GM19239 (cell line): ENCODE data around the gene SLCO4A1.

Experiments
- DNase-seq: peaks from one replicate; pipeline ENCODE4 v3.0.0; 2011; ENCODE audit warnings: low spot score; ENCODE audit not compliant: insufficient read length
- FAIRE-seq: peaks from 2 replicates; lab custom pipeline; 2011; peaks lifted over from hg19 to GRCh38; lab: Jason Lieb, UNC

The SLCO4A1 gene

DNA sequence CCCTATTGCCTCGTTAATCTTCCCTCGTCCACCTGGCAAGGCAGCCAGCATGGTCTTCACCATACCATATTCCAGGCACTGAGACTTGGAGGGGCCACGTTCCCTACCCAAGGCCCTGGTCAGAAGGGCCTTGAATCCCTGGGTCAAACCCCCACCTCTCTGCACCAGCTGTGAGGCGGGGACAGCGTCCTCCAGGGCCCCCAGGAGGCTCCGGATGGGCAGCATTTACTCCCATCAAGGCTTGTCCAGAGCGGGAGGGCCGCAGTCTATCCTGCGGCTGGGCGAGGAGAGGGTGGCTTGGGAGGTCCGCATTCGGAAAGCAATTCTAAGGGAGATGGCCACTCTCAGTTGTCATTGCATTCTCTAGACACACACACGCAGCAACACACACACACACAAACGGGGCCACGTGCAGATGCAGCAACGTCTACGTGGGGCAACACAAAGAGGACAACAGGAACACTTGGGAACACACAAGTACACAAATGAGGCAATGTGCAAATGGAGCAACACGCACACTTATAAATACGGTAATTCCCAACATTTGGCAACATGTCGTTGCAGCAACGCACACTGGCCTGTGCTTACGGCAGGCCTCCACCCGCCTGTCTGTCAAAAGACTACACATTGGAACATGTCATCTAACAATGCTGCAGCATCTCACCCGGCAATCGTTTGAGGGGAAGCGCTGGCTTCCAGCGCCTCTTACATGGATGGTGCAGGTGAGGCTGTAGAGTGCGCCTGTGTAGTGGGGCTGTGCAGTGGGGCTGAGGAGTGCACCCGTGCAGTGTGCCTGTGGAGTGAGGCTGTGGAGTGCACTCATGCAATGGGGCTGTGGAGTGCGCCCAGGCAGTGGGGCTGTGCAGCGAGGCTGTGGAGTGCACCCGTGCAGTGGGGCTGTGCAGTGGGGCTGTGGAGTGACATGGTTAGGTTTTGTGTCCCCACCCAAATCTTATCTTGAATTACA is 53.4 kb downstream of the SLCO4A1 start:
- no peak for FAIRE-seq

DNA sequence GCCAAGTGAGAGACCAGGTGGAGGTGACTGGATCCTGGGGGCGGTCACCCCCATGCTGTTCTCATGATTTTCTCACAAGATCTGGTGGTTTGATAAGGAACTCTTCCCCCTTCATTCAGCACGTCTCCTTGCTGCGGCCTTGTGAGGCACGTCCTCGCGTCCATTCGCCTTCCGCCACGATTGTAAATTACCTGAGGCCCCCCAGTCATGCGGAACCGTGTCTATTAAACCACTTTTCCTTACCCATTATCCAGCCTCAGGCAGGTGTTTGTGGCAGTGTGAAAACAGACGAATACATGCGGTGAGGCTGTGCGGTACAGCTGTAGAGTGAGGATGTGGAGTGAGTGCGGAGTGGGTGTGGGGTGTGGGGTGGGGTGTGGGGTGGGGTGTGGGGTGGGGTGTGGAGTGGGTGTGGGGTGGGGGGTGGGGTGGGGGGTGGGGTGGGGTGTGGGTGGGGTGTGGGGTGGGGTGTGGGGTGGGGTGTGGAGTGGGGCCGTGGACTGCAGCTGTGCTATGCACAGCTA is 54.2 kb downstream of the SLCO4A1 start:
- no peak for FAIRE-seq
- no peak for DNase-seq

More for the DNA sequence above, 53.4 kb downstream of the SLCO4A1 start:
- no peak for DNase-seq

DNA sequence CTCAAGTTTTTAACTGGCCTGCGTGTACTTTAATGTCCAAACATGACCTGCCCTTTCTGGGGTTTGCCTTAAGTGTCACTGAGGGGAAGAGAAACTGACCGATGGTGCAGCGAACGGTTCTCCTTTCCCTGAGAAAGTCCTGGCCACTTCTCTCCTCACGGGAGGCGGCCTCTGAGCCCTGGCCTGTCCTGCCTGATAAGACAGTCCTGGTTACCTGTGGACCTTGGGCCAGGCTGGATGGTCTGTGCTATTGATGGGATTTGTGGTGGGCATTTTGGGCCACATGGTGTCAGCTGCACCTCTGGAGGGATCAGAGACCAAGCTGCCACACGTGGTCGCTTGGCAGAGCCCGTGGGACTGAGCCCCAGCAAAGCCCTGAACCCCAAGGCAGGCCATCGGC is 54.7 kb downstream of the SLCO4A1 start:
- DNase-seq (no peak), FAIRE-seq (no peak)

DNA sequence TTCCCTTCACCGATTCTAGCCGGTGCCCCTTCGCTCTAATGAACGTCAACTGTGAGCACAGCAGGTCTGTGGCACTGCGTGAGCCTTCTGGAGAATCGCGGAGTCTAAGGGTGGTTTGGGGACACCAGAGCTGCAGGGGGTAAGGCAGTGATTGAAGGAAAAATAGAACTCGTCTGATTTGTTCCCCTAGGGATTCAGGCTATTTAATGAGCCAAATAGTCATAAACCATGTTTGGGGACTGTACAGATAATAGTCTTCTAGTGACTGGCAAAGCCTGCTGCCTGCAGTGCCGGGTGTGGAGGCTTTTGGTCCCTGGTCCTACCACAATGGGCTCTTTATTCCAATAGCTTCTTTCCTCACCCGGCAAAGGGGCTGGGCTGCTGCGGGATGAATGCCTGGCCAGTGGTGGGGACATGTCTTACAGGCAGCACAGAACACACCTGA is 55.2 kb downstream of the SLCO4A1 start:
- DNase-seq (no peak), FAIRE-seq (no peak)

DNA sequence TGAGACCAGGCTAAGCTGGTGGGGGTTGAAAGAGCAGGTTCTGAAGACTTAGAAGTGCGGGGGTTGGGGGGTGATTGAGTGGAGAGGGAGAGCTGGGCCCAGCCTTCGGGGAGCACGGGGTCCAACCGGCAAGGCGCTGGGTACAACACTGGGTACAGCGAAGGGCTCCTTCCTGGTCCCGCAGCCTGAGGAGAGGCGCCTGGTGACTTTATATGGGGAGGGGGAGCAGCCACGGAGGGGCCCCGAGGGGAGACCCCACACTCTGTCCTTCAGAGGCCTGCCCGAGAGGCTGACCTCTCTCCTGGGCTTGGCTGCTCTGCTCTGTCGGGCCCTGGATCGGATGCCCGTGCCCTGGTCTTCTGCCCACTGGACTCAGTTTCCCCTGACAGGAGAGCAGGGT is 55.9 kb downstream of the SLCO4A1 start:
- FAIRE-seq, result no peak

DNA sequence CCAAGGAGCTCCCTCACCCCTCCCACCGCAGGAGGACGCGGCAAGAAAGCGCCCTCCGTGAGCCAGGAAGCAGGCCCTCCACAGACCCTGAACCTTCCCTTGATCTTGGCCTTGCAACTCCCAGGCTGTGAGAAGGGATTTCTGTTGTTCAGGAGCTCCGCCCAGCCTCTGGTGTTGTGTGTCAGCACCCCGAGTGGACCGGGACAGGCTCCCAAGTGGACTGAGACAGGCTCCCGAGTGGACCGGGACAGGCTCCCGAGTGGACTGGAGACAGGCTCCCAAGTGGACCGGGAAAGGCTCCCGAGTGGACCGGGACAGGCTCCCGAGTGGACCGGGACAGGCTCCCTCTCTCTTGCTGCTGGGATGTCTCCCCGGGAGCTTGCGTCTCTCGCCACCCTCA is 57.0 kb downstream of the SLCO4A1 start:
- FAIRE-seq (no peak), DNase-seq (no peak)

More for the DNA sequence above, 55.9 kb downstream of the SLCO4A1 start:
- no peak for DNase-seq

DNA sequence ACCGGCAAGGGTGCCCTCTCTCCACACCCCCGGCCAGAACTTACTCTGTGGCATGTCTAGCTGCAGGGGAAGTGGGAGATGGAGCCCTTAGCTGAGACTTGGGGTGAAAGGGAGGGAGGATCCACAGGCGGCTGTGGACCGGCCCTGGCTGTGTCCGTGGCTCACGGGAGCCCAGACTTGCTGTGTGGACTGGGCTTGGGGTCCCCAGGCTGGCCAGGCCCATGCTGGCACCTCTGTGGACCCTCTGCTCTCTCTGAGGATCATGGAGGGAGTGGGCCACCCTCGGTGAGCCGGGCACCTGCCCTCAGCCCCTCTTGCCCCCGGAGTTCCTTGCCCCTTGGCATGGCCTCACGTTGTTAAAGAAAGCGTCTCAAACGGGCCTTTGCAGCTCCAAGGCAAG is 57.4 kb downstream of the SLCO4A1 start:
- FAIRE-seq (no peak), DNase-seq (no peak)

DNA sequence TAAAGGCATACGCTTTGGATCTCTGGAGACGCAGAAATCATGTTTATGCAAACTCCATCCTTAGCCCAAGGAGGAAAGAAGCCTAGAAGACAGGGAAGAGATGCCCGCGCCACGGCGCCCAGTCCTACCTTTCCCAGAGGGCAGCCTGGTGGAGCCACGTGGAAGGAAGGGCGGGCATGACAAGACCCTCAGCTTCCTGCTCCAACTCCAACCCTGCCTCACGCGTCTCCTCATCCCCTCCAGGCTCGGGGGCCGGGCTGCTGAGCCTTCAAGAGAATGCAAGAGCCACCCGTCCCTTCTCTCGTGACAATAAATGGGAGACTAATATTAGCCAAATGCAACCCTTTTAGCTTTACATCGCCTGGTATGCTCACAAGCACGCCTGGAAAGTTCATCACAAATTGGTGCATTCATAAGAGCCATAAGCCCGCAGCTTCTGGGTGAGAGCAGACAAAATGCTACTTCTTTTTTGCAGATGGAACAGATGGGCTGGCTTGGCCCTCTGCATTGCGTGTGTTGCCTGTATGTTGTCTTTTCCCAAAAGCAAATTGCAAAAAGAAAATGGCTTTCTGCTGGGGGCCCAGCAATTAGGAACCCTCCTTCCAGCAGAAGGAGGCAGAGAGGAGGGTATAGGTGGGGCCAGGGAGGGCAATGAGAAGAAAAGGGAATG is 58.1 kb downstream of the SLCO4A1 start:
- DNase-seq (no peak), FAIRE-seq (no peak)

DNA sequence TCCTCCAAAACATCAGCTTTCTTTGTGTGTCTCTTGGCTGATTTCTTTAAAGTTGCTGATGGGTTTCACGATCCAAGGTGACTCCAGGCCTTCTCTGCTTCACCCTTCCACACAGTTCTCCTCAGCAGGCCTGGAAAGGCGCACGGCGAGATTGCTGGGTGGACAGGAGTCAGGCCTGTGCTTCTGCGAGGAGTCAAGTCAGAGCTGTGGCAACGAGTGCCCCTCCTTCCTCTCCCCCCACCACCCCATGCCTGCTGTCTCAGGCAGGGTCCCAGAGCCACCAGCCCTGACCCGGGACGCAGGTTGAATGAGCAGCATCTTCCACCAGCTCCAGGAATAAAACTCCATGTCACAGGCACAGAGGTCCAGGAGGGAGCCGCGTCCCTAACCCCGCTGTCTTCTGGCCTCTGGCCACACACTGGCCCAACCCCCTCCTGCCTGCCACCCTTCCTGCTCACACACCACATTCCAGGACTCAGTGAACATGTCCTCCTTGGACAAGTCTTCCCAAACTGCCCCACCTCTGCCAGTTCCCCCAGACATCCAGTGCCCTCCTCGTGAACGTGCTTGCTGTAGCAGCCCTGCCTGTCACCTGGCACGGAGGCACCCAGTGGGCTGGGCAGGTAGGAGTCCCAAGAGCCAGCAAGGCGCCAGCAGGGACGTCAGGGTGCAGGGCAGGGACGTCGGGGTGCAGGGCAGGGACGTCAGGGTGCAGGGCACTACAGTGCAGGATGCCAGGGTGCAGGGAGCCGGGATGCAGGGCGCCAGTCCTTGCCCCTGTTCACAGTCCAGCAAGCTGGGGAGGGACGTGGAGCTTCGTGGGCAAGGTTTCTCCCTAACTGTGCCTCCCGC is 59.1 kb downstream of the SLCO4A1 start:
- DNase-seq (no peak), FAIRE-seq (no peak)

DNA sequence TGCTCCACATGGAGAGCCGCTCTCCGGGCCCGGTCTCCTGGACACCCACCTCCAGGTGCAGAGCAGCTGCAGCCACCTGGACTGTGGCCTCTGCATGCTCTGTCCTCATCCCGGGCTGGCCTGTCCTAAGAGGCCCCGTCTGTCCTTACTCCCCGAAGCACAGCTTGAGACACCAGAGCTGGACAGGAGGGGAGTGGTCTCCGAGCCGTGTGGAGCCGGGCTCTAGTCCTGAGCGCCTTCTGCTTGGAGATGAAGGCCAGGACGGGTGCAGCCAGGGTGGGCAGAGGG is 59.7 kb downstream of the SLCO4A1 start:
- FAIRE-seq, result no peak
- no peak for DNase-seq

DNA sequence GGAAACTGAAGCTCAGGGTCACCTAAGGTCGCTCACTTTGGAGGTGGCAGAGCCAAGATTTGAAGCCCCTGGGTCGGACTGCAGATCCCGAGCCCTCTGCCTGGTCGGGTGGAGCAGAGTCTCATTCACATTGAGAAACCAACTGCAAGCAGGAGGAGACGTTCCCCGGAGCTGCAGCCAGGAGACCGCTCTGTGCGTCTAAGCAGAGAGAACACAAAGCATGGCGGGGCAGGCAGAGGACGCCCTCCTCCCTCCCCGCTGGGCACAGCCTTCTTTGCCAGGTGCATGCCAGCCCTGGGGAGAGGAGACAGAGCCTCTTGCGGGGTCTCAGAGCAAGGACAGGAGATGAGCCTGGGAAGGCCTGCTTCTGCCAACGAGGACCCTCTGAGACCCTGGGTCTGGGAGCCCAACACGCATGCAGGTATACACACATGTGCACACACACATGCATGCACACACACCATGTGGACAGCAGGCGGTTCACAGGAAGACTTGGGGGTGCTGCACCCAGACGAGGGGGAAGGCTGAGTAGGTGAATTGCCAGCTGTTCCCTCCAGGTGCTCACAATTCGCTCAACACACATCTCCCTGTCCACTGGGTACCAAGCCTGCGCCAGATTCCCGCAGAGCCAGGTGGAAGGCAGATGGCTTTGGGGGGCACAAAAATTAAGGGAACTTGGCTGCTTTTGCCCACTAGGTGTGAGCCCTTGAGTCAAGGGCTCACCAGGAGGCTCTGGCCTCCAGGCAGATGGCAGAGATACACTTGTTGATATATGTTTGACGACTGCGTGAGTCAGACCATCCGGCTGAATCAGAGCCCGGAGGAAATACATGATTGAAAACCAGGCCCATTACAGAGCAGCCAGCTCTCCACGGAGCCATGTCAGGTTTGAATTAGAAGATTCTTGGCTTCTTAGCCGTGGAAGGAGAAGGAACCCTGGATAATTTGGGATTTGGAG is 60.9 kb downstream of the SLCO4A1 start:
- FAIRE-seq (no peak), DNase-seq (no peak)

DNA sequence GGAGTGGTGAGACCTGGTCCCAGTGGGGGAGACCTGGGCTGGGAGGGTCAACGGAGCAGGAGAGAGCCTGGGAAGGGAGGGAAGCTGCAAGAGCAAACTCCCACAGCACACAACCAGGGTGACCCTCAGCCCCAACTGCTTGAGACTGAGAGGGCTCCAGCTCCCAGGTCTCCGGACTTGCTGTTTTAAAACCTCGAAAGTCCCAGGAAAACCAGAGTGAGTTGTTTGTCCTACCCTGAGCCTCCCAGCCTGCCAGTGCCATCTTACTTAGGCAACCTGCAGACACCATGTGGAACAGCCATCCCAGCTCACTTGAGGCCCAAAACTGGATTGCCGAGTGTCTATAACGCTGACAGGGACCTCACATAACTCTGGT is 61.5 kb downstream of the SLCO4A1 start:
- FAIRE-seq (no peak), DNase-seq (no peak)

DNA sequence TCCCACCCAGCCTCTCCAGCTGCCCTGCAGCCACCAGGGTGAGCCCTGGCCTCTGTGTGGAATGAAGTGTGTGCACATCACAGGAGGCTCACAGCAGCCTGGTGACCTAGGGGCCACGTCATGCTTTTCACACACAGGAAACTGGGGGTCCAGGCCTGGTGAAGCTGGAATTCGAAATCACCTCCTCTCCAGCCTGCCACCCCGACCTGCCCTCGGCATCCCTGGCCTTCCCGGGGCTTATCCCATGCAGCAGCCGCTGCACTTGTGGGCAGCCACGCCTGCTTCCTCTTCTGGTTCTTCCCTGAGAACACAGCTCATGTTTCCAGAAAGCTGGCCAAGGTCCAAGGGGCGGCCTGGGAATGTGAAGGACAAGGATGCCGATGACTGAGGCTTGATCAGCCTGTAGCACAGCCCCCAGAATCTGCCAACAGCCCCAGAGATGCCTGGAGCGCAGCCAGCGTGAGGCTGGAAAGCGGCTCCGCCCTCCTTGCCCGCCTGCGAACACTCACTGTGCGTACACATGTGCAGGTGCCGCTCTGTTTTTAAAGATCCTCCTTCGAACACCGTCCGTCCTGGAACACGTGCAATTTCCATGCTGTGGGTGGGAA is 62.1 kb downstream of the SLCO4A1 start:
- DNase-seq (no peak), FAIRE-seq (no peak)

DNA sequence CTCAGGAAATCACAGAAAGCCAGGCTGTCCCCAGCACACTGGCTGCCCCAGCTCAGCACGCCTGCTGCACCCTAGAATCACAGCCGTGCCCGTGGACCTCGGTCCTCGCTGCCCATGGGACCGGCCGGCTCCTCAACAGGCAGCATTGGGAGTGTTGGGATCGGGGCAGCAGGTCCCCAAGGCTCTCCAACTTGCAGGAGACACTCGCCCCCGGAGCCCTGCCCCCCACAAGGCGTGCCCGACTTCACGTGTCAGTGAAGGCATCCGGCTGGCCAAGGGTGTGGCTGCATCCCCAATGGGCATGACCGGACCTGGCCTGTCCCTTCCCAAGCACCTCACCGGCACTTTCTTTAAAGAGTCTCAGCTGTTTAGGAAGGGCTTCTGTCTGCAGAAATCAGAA is 63.3 kb downstream of the SLCO4A1 start:
- DNase-seq (no peak), FAIRE-seq (no peak)

DNA sequence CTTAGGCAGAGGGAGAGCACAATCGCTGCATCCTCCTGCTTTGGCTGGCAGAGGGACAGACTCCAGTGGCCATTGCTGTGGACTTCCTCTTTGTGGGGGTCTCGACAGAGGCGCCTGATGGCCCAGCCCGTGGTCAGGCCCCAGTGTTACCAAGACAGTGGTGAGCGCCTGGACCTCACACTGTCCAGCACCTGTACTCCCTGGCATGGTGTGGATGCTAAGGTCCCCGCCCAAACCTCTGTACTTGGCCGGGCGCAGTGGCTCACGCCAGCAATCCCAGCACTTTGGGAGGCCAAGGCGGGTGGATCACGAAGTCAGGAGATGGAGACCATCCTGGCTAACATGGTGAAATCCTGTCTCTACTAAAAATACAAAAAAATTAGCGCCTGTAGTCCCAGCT is 64.0 kb downstream of the SLCO4A1 start:
- FAIRE-seq, result no peak
- DNase-seq, result no peak

DNA sequence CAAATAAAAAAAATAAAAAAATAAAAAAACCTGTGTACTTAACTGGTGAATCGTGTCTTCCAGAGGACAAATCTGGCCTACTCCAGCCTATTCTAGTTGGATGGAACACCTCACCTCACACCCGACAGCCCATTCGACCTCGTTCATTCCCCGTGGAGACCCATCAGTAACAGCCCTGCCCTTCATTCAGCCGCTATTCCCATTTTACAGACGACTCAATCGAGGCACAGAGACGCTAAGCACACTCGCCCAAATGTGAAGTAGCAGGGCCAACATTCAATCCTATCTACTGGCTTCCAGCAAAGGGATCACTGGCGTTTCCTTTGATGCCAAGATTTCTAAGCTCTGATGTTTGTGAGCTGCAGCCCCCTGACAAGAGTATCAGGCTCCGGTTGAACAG is 64.6 kb downstream of the SLCO4A1 start:
- FAIRE-seq, result no peak
- no peak for DNase-seq

DNA sequence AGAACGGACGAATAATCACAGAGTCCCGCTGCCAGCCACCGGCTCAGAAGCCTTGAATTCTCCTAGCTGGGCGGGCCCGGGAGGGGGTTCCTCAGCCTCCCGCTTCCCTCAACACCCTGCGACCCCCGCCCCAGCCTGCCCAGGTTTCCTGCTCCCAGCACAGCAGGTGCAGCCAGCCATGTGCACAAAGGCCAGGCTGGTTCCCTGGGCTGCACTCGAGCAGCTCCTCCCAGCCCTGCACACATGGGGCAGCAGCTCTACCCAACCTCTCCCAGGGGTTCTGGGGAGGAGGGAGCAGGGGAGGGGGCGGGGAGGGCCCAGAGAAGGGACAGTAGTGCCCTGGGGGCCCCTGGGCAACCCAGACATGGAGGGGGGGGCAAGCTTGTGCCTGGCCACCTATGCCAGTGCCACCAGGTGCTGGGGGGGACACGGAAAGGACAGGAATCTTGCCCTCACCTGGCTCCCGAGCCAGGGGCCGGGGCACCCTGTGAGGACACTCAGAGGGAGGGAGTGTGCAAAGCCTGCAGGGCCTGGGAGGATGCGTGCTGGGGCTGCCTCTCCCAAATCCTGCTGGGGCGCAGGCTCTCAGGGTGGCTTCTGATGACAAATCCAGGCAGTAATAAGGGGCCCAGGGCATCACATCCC is 65.1 kb downstream of the SLCO4A1 start:
- no peak for FAIRE-seq

DNA sequence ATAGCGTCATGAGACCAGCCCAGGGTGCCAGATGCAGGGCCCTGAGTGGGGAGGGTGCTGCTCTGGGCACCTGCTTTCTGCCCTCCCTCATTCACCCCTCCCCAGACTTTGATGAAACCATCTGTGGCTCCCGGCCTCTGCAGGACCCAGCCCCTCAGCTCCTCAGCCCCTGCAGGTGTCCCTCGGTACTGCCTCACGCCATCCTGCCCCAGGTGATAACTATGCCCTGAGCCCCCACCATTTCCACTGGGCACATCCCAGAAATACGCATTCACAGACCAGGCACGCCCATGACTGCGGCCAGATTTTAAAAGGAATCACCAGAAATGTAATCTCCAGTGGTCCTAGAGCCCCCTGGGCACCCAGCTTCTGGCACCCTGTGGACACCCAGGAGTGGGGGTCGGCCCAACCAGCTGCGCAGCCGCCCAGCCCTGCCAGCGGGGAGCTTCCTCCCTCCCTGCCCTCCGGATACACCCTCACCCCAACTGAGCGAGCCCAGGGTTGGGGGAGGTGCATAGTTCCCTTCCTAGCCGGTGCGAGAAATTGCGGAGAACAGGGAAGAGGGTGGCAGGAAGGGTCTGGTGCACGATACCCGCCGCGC is 65.7 kb downstream of the SLCO4A1 start:
- FAIRE-seq, result no peak
- peak; percentile 64 for DNase-seq

More for the DNA sequence above, 65.1 kb downstream of the SLCO4A1 start:
- DNase-seq, result no peak
